GM21723 (cell line): ENCODE measurements around the gene FAM149B1.
"Not testable (repeated sequence)": the region's sequence is repeated elsewhere in the genome, so short reads cannot be mapped to it uniquely, and the experiment has no call there.

Experiments used
- ATAC-seq: cut with Tn5 transposase; IDR thresholded peaks from one replicate; pipeline ENCODE4 v1.9.1; 2021; ENCODE audit warnings: mild to moderate bottlenecking, moderate library complexity; ENCODE audit not compliant: unreplicated experiment

Gene FAM149B1

DNA sequence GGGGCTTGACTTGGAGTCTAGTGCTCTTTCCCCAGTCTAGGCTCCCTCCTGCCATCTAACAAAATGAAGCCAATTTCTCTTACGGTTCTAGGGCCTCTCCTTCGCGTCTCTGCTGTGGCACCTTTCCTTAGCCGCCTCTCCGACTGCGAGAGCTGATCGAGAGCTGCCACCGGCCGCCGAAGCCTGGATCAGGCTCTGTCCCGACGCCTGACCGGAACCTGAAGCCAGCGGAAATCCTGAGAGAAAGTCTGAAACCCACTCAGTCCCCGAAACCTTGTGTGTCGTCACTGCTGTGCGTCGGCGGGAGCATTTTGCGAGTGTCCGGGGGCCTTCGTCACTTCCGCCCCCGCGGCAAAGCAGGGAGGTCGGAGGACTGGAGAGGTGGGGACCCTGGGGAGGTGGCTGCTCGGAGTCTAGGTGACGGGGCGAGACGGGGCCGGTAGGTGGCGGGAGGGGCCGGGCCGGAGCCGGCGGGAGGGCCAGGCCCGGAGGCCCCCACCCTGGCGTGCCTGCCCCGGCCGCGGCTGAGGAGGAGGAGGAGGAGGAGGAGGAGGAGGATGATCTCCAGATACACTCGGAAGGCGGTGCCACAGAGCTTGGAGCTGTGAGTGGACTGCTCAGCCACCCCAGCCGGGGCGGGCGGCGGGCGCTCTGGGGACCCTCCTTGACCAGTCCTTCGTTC, at the start of gene FAM149B1, which contains the start of gene ECD:
Gene FAM149B1, plus strand, starts transcription at position 337 of the 682 bp plus-strand sequence. Its CDS starts 221 bp downstream, at position 558.
Gene ECD, minus strand, starts transcription at position 226 of the 682 bp plus-strand sequence. CDS start 4,071 bp downstream, outside the sequence.
- peak; percentile 92 for ATAC-seq

DNA sequence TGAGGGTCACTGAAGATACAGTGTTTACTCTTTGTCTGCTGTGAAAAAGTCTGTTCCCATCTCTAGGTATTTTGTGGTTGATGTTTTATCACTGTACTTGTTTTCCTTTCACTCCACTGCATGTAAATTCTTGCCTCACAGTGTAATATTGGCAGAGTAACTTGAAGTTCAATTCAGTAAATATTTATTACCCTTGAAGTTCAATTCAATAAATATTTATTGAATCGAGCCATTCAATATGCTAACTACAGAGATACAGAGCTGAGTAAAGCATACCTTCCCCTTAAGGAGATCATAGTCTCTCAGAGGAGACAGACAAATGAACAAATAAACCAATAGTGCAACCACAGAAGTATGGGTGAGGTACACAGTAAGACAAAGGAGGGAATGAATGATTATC, 48.5 kb upstream of the FAM149B1 start:
- ATAC-seq: no peak

DNA sequence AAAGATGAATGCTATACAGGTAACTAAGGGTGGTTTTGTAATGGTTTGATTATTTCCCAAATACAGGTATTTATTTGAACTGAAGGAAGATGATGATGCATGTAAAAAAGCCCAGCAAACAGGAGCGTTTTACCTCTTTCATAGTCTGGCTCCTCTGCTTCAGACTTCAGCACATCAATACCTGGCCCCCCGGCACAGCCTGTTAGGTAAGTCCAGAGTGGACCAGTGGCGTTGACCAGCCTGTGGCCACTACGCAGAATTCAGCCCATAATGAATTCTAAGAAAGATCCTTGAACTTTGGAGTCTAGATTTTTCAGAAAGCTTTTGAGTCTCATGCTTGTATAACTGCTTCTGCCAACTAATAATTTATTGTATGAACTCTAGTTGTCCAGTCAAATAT, 48.0 kb upstream of the FAM149B1 start:
- ATAC-seq: no peak

DNA sequence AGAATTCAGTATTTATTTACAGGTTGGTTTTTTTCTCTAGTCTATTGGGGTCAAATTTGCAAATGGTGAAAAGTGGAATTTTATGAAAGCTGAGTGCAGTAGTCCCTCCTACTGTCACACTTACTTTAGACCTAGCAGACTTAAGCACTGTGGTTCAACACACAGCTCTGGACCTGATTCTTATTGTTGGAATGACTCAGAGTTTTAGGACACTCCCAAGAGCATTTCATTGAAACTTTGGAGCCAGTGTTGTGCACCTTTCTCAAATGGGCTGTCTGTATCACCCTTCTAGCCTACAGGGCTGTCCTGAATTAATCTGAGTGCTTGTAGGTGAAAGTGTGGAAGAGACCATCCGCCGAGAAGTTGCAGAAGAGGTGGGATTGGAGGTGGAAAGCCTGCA, 41.6 kb upstream of the FAM149B1 start:
- no peak for ATAC-seq

DNA sequence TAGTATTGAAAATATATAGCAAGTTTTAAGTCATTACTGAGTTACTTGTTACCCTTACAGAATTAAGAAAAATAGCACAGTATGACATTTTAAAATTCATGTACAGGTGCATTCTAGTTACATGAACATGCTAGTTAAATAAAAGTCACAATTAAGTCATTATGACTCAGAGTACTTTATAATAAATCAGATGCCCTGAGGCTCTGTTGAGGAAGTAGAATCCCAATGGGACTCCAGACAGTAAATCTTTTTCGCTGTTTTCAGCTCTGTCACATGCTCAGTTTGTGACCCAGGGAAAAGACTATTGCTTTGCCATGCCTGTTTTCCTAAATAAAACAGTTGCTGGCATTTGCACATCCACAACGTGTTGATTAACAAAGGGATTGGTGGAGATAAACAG, 36.6 kb upstream of the FAM149B1 start:
- ATAC-seq: no peak

DNA sequence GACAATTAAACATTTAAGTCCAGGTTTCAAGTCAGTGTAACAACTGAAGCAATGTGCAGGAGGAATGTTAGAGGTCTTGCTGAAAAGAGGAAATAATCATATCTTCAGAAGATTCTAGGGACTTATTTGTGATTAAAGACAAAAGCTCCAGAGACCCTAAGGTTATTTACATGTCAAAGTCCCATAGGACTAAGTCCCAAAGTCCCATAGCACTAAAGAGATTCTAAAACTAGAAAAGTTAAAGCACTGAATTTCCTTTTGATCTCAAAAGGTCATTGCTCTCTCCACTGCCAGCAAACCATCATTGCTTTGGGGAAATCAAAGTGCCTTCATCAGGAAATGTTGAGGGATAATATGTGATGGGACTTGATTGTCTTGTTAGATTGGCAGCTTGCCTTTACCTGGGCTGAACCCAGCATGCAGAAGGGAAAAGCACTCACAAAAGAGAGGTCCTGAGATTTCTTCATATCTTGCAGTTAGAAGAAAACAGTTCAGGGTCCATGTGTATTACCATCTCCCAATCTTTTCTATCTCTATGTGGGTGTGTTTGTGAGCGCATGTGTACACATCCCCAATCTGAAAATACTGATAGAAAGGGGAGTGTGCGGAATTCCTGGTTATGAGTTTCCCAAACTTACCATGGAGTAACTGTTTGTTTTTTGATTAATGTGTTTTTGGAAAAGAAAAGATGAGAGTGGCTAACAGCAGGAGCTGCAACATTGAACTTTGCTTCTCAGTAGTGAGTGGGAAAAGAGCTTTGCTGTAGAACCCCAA, 35.8 kb upstream of the FAM149B1 start:
- no peak for ATAC-seq

DNA sequence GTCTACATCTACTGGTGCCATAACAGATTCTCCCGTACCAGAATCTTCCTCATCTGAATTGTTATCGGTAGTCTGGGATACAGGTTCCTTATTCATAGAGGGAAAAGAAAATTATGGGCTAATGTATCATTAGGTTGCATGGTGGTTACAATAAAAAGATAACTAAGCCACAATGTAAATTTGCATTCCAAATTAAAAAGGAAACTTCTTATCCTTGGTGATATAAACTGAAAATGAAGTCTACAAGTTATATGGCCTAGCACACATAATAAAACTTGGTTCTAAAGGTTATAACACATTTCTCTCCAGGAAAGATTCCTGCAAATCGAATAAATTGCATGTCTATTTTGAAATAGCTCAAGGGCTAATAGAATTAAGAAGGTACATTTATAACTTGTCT, 33.2 kb upstream of the FAM149B1 start:
- ATAC-seq: no peak

DNA sequence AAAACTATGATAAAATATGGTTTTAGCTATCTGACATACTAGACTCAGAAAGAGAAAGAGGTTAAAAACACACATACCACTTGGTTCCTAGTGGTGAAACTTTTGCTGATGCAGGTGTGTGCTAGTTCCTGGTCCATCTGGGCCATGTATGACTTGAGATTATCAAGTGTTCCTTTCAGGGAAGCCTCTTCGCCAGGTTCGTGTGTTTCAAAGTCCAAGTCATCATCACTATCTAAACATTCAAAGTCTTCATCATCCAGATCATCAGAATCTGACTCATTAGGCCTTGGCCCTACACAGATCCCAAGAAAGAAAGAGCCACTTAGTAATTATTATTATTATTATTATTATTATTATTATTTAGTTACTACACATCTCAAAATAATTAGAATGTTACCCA, 31.3 kb upstream of the FAM149B1 start:
- ATAC-seq: no peak

DNA sequence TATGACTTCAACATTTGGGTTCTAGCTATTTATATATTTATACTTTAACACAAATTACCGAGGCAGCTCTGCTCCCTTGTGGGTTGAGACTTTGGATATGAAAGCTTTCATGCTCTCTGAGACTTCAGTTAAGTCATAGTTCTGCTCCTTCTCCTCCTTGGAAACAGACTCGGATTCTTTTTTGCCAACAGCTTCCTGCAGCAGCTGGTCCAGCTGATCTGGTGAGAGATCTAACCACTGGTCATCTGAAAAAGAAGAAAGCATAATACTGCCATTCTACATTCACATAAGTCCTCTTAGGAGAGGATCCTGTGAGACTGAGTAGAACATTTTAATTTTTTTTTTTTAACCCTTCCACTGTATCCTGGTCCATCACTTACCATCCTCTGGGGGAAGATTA, 28.7 kb upstream of the FAM149B1 start:
- ATAC-seq: no peak

DNA sequence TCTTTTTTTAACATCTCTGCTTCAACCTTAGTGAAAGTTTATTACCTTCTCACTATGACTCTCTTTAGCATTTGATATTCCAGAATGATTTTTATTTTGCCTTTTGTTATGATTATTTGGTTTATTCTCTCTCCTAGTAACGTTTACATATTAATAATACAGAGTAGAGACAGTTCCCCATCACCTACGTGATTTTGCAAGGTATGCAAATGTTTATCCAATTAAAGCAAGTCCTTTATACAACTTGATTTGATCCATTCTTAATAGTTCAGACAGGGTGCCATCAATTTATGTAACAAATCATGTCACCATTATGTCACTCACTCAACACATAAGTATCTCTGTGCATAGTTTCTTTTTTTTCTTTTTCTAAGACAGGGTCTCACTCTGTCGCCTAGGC, 26.3 kb upstream of the FAM149B1 start:
- ATAC-seq: no peak

DNA sequence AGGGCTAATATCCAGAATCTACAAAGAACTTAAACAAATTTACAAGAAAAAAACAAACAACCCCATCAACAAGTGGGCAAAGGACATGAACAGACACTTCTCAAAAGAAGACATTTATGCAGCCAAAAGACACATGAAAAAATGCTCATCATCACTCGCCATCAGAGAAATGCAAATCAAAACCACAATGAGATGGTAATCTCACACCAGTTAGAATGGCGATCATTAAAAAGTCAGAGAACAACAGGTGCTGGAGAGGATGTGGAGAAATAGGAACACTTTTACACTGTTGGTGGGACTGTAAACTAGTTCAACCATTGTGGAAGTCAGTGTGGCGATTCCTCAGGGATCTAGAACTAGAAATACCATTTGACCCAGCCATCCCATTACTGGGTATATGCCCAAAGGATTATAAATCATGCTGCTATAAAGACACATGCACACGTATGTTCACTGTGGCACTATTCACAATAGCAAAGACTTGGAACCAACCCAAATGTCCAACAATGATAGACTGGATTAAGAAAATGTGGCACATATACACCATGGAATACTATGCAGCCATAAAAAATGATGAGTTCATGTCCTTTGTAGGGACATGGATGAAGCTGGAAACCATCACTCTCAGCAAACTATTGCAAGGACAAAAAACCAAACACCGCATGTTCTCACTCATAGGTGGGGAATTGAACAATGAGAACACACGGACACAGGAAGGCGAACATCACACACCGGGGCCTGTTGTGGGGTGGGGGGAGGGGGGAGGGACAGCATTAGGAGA, 17.1 kb upstream of the FAM149B1 start:
- not testable (repeated sequence) for ATAC-seq

DNA sequence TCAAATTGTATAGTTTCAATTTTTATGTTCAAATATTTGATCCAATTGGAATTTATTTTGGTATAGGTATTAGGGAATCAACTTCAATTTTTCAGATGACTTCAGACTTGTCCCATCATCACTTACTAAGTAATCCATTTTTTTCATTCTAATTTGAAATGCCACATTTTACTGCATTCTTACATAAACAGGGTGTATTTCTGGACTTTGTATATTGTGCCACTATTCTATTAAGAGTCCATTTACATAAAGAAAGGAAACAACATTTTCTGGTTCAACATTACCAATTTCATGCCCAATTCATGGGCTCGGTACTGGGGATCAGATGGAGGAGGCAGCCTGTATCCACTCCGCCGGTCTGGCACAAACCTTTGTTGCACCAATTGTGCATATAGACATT, 15.9 kb upstream of the FAM149B1 start:
- ATAC-seq: no peak

DNA sequence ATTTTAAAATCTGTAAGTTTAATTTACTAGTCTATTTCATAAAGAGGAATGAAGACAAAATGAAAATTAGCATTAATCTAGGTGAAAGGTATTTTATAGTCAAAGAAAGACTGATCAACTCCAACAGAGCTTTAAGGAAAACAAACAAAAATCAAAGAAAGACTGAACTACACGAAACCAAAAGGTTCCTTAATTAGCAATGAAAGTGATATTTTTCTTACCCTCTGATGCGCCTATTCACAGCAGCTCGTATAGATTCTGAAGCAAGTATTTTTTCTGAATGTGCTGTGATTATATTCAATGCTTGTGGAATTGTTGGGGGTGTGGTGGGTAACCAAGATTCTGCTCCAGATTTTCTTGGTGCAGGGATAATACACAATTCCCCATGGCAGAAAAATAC, 11.9 kb upstream of the FAM149B1 start:
- ATAC-seq: no peak

DNA sequence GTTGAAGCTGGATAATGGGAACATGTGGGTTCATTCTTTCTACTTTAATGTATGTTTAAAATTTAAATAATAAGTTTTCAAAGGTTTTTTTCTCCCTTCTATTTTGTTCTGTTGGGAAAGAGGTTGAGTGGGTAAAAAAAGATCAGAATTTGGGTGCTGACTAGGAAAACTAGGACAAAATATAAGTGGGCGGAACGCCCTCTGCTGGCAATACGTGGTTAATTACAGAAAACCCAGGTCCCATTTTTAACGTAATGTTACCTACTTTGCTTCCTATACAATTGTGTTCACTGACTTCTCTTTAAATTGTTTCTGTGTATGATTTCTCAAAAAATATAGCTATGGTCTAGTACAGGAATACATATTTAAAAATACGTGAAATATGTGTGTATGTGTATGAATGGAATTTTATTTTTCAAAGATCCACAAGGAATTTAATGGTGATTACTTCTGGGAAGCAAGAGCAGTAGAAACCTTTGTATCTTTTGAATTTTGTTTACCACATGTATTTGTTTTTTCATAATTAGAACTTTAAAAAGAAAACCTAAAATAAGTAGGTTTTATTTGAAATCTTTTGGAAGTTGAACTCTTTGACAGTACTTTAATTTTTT, 8.8 kb upstream of the FAM149B1 start:
- ATAC-seq: no peak

DNA sequence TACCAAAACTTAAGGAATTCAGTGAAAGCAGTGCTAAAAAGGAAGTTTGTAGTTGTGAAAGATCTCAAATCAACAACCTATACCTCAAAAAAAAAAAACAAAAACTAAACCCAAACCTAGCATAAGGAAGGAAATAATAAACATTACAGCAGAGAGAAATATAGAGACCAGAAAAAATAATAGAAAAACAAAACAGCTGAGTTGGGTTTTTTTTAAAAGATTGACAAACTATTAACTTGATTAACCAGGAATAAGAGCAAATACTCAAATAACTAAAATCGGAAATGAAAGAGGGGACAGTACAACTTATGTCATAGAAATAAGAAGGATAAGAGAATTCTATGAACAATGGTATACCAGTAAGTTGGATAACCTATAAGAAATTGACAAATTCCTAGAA, 6.8 kb upstream of the FAM149B1 start:
- no peak for ATAC-seq

DNA sequence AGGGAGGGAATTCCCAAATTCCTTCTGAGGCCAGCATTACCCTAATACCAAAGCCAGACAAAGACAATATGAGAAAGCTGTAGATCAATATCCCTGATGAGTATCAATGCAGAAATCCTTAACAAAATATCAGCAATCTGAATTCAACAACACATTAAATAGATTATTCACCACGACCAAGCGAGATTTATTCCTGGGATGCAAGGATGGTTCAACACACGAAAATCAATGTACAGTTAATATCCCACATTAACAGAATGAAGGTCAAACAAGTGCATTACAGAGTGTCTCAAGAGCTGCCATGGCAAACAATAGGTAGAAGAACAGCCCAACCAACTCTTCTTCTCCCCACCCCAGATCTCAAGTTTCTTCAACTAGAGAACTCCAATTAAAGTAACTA, 6.3 kb upstream of the FAM149B1 start:
- no peak for ATAC-seq

DNA sequence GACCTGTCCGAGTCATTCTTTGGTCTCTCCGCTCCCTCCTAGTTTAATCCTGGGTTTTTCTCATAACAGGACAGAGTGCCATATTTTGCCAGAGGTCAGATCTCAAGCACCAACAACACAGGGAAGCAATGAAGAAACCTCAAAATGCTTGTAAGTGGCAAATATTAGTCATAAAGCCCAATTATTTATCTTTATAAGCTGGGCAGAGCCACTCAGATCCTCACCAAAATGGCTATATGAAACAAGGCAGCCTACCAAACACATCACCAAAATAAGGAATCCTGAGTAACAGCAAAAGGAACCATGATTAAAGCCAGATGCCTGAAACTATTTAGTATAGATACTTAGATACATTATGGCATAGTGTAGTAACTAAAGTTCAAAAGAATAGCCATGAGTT, 4.8 kb upstream of the FAM149B1 start:
- ATAC-seq: no peak

DNA sequence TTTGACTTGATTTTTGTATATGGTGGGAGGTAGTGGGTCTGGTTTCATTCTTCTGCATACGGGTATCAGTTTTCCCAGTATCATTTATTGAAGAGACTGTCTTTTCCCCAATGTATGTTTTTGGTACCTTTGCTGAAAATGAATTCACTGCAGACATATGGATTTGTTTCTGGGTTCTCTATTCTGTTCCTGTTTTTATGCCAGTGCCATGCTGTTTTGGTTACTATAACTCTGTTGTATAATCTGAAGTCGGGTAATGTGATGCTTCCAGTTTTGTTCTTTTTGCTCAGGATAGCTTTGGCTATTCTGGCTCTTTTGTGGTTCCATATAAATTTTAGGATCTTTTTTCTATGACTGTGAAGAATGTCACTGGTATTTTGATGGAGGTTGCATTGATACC, 947 bp upstream of the FAM149B1 start:
- no peak for ATAC-seq

DNA sequence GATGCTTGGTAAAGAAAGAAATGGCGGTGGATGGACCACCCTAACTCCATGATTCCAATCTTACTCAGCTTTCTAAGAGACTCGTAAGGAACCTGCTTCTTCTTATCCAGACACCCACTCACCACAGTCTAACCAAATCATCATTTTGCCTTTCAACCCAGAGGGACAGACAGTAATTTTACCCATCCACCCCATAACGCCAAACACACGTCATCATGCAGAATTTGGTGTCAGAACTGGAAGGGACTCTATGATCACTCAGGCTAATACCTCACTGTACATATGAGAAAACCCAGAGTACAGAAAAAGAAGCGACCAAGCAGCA, 499 bp upstream of the FAM149B1 start:
- ATAC-seq: no peak

DNA sequence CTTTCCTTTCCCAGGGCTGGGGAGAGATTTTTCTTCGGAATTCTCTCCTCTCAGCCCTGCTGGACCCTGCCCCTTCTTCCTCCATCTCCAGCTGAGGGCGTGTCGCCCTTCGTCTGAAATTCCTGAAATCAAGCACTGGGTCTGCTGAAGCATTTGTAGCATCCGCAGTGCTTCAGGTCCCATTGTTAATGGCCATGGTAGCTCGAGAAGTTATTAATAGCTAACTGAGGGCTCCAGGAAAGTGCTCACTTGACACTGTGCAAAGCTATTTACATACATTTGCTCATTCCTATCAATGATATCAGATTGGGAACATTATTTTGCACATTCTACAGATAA, 515 bp downstream of the FAM149B1 start:
- ATAC-seq: no peak

DNA sequence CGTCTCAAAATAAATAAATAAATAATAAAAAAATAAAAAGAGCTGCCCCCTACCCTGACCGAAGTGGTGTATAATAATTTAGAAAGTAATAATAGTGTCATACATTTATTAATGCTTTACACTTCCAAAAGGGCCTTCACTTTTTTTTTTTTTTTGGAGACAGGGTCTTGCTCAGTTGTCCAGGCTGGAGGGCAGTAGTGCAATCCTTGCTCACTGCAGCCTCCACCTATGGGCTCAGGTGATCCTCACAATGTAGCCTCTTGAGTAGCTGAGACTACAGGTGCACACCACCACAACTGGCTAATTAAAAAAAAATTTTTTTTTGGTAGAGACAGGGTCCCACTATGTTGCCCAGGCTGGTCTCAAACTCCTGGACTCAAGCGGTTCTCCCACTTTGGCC, 1.4 kb downstream of the FAM149B1 start:
- no peak for ATAC-seq

DNA sequence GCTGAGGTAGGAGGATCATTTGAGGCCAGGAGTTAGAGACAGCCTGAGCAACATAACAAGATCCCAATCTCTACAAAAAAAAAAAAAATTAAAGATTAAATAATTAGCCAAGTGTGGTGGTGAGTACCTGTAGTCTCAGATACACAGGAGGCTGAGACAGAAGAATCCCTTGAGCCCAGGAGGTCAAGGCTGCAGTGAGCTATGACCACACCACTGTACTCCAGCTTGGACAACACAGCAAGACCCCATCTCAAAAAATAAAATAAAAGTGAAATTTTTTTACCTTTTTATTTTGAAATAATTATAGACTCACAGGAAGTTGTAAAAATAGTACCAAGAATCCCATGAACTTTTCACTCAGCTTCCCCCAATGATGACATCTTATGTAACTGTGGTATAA, 4.9 kb downstream of the FAM149B1 start:
- ATAC-seq: no peak
